Panc1 (cell line): ENCODE measurements around the gene HAUS5. TPM values are rescaled to one million over a fixed set of nuclear protein-coding genes. Genes with fewer than 3 reads are reported as not detected.

Experiments used
- ATAC-seq: fragments of 200-7000 bp; cut with Tn5 transposase; 2 replicates; pipeline ENCODE4 v1.9.1; 2020; ENCODE audit warnings: mild to moderate bottlenecking, moderate library complexity
- BruUV-seq: library from RNA; stranded (reverse); fragments of 400-500 nt; replicated peaks from 2 replicates; lab custom pipeline; 2021; lab: Mats Ljungman, UMichigan
- CTCF ChIA-PET: fragments of 300-600 bp; sonication (Branson Sonifier 250); formaldehyde crosslinking; loops from one replicate; lab custom pipeline; 2022; ENCODE audit warnings: antibody characterized with exemption; lab: Charles Lee
- POLR2A ChIA-PET: fragments of 300-600 bp; sonication (Branson Sonifier 250); formaldehyde crosslinking; loops from one replicate; lab custom pipeline; 2022; ENCODE audit warnings: antibody characterized with exemption; lab: Charles Lee
- DNase-seq: peaks from one replicate; pipeline ENCODE4 v3.0.0-alpha.2; 2010; ENCODE audit warnings: low read depth, low spot score
- H3K27ac ChIP-seq: 2 replicates; pipeline ENCODE4 v1.5.1; 2011; ENCODE audit warnings: mild to moderate bottlenecking, low read length, inconsistent platforms
- H3K27me3 ChIP-seq: fragments of 200-500 bp; sonication (Bioruptor generic); 2 replicates; pipeline ENCODE4 v1.6.0; 2014; ENCODE audit warnings: low read length, inconsistent platforms; ENCODE audit not compliant: control insufficient read depth, insufficient read depth
- H3K36me3 ChIP-seq: fragments of 200-500 bp; sonication (Bioruptor generic); 2 replicates; pipeline ENCODE4 v1.5.1; 2014; ENCODE audit warnings: inconsistent platforms, mild to moderate bottlenecking, low read length, moderate library complexity; ENCODE audit not compliant: control insufficient read depth, insufficient read depth
- H3K4me1 ChIP-seq: 2 replicates; pipeline ENCODE4 v1.5.1; 2011; ENCODE audit warnings: inconsistent platforms, mild to moderate bottlenecking, low read length, moderate library complexity; ENCODE audit not compliant: control insufficient read depth, insufficient read depth
- H3K4me3 ChIP-seq, 2 experiments: 2 replicates each; pipeline ENCODE4 v1.5.1; 2011 to 2012; ENCODE audit warnings: low read depth in 2 of 2, low read length in 2 of 2, mild to moderate bottlenecking in 2 of 2, inconsistent platforms in 1 of 2, moderate library complexity in 1 of 2
- H3K9me3 ChIP-seq: fragments of 200-500 bp; sonication (Bioruptor generic); 2 replicates; pipeline ENCODE4 v1.5.1; 2014; ENCODE audit warnings: low read depth, mild to moderate bottlenecking, inconsistent platforms, low read length, moderate library complexity; ENCODE audit not compliant: control insufficient read depth, insufficient read depth
- POLR2AphosphoS5 ChIP-seq: IDR thresholded peaks from 2 replicates; pipeline ENCODE4 v1.6.1; 2012; ENCODE audit warnings: mild to moderate bottlenecking, low read depth, low read length, moderate library complexity
- SIN3A ChIP-seq: IDR thresholded peaks from 2 replicates; pipeline ENCODE4 v1.6.1; 2012; ENCODE audit warnings: low read depth, mild to moderate bottlenecking, low read length, moderate library complexity, borderline replicate concordance; ENCODE audit not compliant: insufficient read depth
- TCF7L2 ChIP-seq: IDR thresholded peaks from 2 replicates; pipeline ENCODE4 v1.6.1; 2011; ENCODE audit warnings: mild to moderate bottlenecking, low read depth, low read length, inconsistent platforms
- in situ Hi-C: cut with HindIII; loops from 2 replicates; pipeline ENCODE4 v1.10.0; 2016; ENCODE audit warnings: low sequenced_read_pairs, low pct_unique_long_range_greater_than_20kb
- intact Hi-C: fragments of 100-400 bp; cut with micrococcal nuclease; formaldehyde crosslinking; loops from one replicate; pipeline ENCODE4 v1.10.0; 2022; ENCODE audit not compliant: unreplicated experiment
- total RNA-seq: library from RNA; stranded (reverse); gene quantifications from one replicate; pipeline ENCODE4 v1.2.1, GENCODE V29; 2021; ENCODE audit not compliant: unreplicated experiment
- TF ChIP-seq, protein P1 (sequence below), 2 experiments: IDR thresholded peaks; 2 replicates each; pipeline ENCODE4 v1.6.1; 2011 to 2012; ENCODE audit warnings: low read depth in 2 of 2, control low read depth in 1 of 2, low read length in 1 of 2, mild to moderate bottlenecking in 1 of 2, moderate library complexity in 1 of 2; ENCODE audit not compliant: insufficient read depth in 1 of 2
- TF ChIP-seq, protein P2 (sequence below): fragments of 450-650 bp; IDR thresholded peaks from 2 replicates; pipeline ENCODE4 v1.5.1; 2017; ENCODE audit warnings: mild to moderate bottlenecking

Gene HAUS5
- total RNA-seq, 1 experiment from 2014 or later, result 23.2 TPM

DNA sequence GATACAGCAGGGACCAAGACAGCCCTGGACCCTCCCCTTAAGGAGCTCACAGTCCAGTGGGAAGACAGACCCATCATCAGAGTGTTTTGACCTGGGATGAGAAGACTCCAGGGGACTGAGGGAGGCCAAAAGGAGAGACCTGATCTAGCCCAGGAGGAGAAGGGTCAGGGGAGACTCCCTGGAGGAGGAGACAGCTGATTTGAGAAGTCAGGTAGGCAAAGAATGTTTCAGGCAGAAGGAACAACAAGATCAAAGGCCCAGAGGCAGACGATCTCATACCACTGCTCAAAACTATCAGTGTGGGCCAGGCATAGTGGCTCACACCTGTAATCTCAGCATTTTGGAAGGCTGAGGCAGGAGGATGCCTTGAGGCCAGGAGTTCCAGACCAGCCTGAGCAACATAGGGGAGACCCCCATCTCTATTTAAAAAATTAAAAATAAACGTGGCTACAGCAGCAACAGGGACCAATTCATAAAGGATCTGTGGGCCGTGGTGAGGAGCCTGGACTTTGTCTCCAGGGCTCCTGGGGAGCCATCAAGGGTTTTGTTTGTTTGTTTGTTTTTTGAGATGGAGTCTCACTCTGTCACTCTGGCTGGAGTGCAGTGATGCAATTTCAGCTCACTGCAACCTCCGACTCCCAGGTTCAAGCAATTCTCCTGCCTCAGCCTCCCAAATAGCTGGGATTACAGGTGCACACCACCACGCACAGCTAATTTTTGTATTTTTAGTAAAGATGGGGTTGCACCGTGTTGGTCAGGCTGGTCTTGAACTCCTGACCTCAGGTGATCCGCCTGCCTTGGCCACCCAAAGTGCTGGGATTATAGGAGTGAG is 33.4 kb downstream of the HAUS5 start:
- no peaks in the 10 kb centered on the region for H3K9me3 ChIP-seq
- peaks cover 24% of the 10 kb centered on the region for H3K4me1 ChIP-seq
- POLR2A ChIA-PET, result no interaction called here
- intact Hi-C loops, result no loop called here
- BruUV-seq, result no TSS peak
- ATAC-seq (no peak), DNase-seq (no peak)
- peak overlapping the region; percentile 10 for H3K27ac ChIP-seq
- CTCF ChIA-PET, result interaction anchor here (1.8 kb wide), 1 partner anchor 97 kb away, joined by 4 read pairs; no protein-coding TSS in a partner anchor
- H3K36me3 ChIP-seq, result peaks cover 7% of the 10 kb centered on the region; the same call in 1 of the 2 replicates
- H3K27me3 ChIP-seq, result no peaks in the 10 kb centered on the region
- peak overlapping the region in 1 of 2 experiments; percentile 79; a peak in 1 of 4 replicates for H3K4me3 ChIP-seq
- in situ Hi-C loops, result no loop called here
- TF ChIP-seq POLR2AphosphoS5, result no peak
- TF ChIP-seq, protein P1, sequence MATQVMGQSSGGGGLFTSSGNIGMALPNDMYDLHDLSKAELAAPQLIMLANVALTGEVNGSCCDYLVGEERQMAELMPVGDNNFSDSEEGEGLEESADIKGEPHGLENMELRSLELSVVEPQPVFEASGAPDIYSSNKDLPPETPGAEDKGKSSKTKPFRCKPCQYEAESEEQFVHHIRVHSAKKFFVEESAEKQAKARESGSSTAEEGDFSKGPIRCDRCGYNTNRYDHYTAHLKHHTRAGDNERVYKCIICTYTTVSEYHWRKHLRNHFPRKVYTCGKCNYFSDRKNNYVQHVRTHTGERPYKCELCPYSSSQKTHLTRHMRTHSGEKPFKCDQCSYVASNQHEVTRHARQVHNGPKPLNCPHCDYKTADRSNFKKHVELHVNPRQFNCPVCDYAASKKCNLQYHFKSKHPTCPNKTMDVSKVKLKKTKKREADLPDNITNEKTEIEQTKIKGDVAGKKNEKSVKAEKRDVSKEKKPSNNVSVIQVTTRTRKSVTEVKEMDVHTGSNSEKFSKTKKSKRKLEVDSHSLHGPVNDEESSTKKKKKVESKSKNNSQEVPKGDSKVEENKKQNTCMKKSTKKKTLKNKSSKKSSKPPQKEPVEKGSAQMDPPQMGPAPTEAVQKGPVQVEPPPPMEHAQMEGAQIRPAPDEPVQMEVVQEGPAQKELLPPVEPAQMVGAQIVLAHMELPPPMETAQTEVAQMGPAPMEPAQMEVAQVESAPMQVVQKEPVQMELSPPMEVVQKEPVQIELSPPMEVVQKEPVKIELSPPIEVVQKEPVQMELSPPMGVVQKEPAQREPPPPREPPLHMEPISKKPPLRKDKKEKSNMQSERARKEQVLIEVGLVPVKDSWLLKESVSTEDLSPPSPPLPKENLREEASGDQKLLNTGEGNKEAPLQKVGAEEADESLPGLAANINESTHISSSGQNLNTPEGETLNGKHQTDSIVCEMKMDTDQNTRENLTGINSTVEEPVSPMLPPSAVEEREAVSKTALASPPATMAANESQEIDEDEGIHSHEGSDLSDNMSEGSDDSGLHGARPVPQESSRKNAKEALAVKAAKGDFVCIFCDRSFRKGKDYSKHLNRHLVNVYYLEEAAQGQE (IDR thresholded peaks at IDR 0.05; ENCODE audit: insufficient read depth in 1 of 2, low read depth in 2 of 2, low read length in 1 of 2), result no peak
- TF ChIP-seq, protein P2, sequence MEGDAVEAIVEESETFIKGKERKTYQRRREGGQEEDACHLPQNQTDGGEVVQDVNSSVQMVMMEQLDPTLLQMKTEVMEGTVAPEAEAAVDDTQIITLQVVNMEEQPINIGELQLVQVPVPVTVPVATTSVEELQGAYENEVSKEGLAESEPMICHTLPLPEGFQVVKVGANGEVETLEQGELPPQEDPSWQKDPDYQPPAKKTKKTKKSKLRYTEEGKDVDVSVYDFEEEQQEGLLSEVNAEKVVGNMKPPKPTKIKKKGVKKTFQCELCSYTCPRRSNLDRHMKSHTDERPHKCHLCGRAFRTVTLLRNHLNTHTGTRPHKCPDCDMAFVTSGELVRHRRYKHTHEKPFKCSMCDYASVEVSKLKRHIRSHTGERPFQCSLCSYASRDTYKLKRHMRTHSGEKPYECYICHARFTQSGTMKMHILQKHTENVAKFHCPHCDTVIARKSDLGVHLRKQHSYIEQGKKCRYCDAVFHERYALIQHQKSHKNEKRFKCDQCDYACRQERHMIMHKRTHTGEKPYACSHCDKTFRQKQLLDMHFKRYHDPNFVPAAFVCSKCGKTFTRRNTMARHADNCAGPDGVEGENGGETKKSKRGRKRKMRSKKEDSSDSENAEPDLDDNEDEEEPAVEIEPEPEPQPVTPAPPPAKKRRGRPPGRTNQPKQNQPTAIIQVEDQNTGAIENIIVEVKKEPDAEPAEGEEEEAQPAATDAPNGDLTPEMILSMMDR, result no peak
- no peak for TF ChIP-seq TCF7L2
- no peak for TF ChIP-seq SIN3A

DNA sequence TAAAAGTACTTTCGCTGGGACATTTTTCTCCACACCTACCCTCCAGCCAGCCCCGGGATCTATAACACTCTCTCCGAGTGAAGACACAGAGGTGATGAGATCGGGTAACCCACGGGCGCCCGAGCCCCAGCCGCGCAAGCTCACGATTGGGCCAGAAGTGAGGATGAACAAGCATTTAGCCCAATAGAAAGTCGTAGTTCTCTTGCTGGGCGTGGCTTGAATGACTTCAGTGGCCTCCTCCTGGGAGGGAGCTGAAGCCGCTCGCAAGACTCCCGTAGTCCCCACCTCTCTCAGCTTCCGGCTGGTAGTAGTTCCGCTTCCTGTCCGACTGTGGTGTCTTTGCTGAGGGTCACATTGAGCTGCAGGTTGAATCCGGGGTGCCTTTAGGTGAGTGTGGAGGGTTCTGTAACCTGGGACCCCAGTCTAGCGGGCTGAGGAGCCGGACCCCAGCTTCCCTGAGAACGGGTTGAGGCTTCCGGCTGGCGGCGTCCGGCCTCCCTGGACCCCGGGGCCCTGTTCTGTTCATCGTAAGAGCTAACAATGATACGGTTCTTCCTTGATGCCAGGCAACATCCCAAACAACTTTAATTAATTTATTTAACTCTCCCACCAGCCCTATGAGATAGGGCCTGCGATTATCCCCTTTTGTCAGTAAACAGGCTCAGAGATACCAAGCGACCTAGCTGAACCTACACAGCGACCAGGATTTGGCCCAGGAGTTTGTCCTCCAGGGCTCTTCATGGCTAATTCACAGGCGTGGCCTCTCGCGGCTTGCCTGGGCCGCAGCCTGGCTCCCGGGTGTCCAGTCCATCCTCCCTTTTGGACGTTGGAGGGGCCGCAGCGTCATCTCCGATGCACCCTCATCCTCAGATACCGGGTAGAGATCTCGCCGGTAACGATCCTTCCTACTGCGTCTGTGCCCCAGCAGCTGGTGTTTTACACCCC is 35.8 kb downstream of the HAUS5 start, which contains the start of gene COX6B1:
TSS of gene COX6B1 (plus strand) at position 307 of the 945 bp plus-strand sequence. CDS start 2,921 bp downstream, outside the sequence.
- TF ChIP-seq TCF7L2 (no peak), POLR2AphosphoS5 (peak; percentile 99), SIN3A (0 out of 2 replicates have a peak, but pooled peaks have one; percentile 81)
- intact Hi-C loops, result no loop called here
- Histone ChIP-seq H3K4me1 (peaks cover 12% of the 10 kb centered on the region), H3K9me3 (no peaks in the 10 kb centered on the region), H3K27ac (peak within 1 kb of the TSS; percentile 97), H3K4me3 (peak within 1 kb of the TSS; percentile 79 to 96), H3K36me3 (peaks cover 7% of the 10 kb centered on the region; the same call in 1 of the 2 replicates), H3K27me3 (no peaks in the 10 kb centered on the region)
- POLR2A ChIA-PET, result interaction anchor here (0.6 kb wide), 4 partner anchors 8 to 245 kb away, joined by 3 to 8 read pairs (median 6); no protein-coding TSS in a partner anchor
- in situ Hi-C loops, result no loop called here
- CTCF ChIA-PET, result interaction anchor here (0.6 to 1.1 kb wide), 2 partner anchors 100 to 222 kb away, joined by 3 to 4 read pairs; no protein-coding TSS in a partner anchor
- ATAC-seq (peak; percentile 82), DNase-seq (peak; percentile 98)
- BruUV-seq, result TSS peak; percentile 94
